ENCODE measurements around the gene SLC13A5. TPM values are rescaled to one million over a fixed set of nuclear protein-coding genes. Genes with fewer than 3 reads are reported as not detected.

SLC13A5 gene
- total RNA-seq, 4 donors from 2014 or later = not detected

DNA sequence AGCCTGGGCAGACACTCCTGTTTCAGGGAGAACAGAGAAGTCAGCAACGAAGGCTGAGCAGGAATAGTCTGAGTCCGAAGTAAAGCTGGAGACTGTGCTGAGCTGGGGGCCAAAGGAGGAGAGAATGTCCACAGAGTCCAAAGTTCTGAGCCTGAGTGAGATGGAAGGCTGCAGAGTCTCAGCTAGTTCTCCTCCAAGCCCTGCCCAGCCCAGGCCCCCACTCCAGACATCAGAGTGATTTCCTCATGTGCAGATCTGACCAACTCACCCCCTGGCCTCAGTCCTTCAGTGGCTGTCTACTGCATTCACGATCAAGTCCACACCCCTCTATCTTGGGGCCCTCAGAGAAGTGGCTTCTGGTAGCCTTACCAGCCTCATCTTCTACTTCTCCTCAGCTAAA, 21.6 kb downstream of the SLC13A5 start:
- in situ Hi-C loops (cut with MboI; ENCODE audit: low pct_ligation_motif_present in 1 of 4, low pct_unique_long_range_greater_than_20kb in 1 of 4, low sequenced_read_pairs in 3 of 4) = loop anchor here in 1 of 4 donors (25.0 kb wide), 1 partner anchor 96 kb away; the partner anchor contains the start of gene FBXO39
- intact Hi-C loops (cut with DNase I; ENCODE audit: low total_unique reads) = no loop called here
- 67 to 71% methylated on average over 2 to 3 of the region's 3 CpGs for WGBS, 2 donors (ENCODE audit: low coverage in 1 of 2)
- Histone ChIP-seq H3K36me3 (no peaks in the 10 kb centered on the region), H3K27me3 (peaks cover 3% of the 10 kb centered on the region), H3K9me3 (no peaks in the 10 kb centered on the region), H3K4me1 (no peaks in the 10 kb centered on the region), H3K4me3 (no peak overlapping the region), H3K27ac (no peak overlapping the region)
- no peak for TF ChIP-seq POLR2AphosphoS5 (IDR thresholded peaks at IDR 0.05)
- TF ChIP-seq, protein P1, sequence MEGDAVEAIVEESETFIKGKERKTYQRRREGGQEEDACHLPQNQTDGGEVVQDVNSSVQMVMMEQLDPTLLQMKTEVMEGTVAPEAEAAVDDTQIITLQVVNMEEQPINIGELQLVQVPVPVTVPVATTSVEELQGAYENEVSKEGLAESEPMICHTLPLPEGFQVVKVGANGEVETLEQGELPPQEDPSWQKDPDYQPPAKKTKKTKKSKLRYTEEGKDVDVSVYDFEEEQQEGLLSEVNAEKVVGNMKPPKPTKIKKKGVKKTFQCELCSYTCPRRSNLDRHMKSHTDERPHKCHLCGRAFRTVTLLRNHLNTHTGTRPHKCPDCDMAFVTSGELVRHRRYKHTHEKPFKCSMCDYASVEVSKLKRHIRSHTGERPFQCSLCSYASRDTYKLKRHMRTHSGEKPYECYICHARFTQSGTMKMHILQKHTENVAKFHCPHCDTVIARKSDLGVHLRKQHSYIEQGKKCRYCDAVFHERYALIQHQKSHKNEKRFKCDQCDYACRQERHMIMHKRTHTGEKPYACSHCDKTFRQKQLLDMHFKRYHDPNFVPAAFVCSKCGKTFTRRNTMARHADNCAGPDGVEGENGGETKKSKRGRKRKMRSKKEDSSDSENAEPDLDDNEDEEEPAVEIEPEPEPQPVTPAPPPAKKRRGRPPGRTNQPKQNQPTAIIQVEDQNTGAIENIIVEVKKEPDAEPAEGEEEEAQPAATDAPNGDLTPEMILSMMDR (IDR thresholded peaks at IDR 0.05) = no peak
- no peak for TF ChIP-seq POLR2A (IDR thresholded peaks at IDR 0.05)
- TF ChIP-seq EP300 (IDR thresholded peaks at IDR 0.05; ENCODE audit: low read depth) = no peak
- no peak for DNase-seq

DNA sequence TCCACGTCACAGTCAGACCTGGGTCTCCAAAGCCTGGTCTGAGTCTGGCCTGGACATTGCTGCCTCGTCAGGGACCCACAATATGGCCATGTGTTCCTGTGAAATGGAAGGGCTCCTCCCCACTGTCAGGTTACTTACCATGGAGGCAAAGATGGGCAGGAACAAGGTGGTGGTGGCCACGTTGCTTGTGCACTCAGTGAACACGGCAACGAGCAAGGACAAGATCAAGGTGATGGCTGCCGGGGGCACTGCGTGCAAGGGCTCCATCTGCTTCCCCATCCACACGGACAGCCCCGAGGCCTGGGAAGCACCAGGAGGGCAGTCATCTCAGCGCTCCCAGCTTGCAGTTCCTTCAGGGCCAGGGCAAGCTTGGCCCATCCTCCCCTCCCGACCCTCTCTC, 22.5 kb downstream of the SLC13A5 start:
- Histone ChIP-seq H3K4me1 (no peaks in the 10 kb centered on the region), H3K4me3 (no peak overlapping the region), H3K9me3 (no peaks in the 10 kb centered on the region), H3K36me3 (no peaks in the 10 kb centered on the region), H3K27ac (no peak overlapping the region), H3K27me3 (peaks cover 7% of the 10 kb centered on the region)
- DNase-seq = no peak
- WGBS, 2 donors (ENCODE audit: low coverage in 1 of 2) = 60 to 79% methylated on average over 1 to 11 of the region's 11 CpGs
- in situ Hi-C loops (cut with MboI; ENCODE audit: low pct_ligation_motif_present in 1 of 4, low pct_unique_long_range_greater_than_20kb in 1 of 4, low sequenced_read_pairs in 3 of 4) (loop anchor here in 1 of 4 donors (25.0 kb wide), 1 partner anchor 97 kb away; the partner anchor contains the start of gene FBXO39), intact Hi-C loops (cut with DNase I; ENCODE audit: low total_unique reads) (no loop called here)
- TF ChIP-seq EP300 (IDR thresholded peaks at IDR 0.05; ENCODE audit: low read depth) = no peak
- TF ChIP-seq, protein P1 (IDR thresholded peaks at IDR 0.05) = no peak
- no peak for TF ChIP-seq POLR2A (IDR thresholded peaks at IDR 0.05)
- no peak for TF ChIP-seq POLR2AphosphoS5 (IDR thresholded peaks at IDR 0.05)

DNA sequence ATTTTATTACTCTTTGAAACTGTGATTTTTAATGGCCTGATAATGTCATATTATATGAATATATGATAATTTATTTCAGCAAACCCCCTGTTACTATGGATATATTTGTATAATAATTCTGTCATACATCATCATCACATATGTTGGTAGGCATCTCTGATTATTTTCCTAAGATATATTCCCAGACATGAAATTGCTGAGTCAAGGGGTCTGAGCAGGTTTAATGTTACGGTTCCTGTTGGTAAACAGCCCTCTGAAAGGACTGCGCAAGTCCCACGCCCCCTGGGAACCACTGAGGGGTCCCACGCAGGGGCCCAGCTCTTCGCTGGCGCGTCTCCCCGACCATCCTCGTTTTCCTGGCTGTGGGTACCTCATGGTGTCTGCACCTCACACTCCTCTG, 24.2 kb downstream of the SLC13A5 start:
- Histone ChIP-seq H3K4me3 (no peak overlapping the region), H3K27ac (no peak overlapping the region), H3K4me1 (no peaks in the 10 kb centered on the region), H3K27me3 (peaks cover 7% of the 10 kb centered on the region), H3K9me3 (no peaks in the 10 kb centered on the region), H3K36me3 (no peaks in the 10 kb centered on the region)
- intact Hi-C loops (cut with DNase I; ENCODE audit: low total_unique reads) (no loop called here), in situ Hi-C loops (cut with MboI; ENCODE audit: low pct_ligation_motif_present in 1 of 4, low pct_unique_long_range_greater_than_20kb in 1 of 4, low sequenced_read_pairs in 3 of 4) (loop anchor here in 1 of 4 donors (25.0 kb wide), 1 partner anchor 98 kb away; the partner anchor contains the start of gene FBXO39)
- WGBS, 2 donors (ENCODE audit: low coverage in 1 of 2) = 83% methylated on average over 9 of the region's 9 CpGs; no CpG with 5 or more reads in 1 of the 2 donors
- DNase-seq = no peak
- TF ChIP-seq EP300 (IDR thresholded peaks at IDR 0.05; ENCODE audit: low read depth) (no peak), POLR2AphosphoS5 (IDR thresholded peaks at IDR 0.05) (no peak), POLR2A (IDR thresholded peaks at IDR 0.05) (no peak)
- TF ChIP-seq, protein P1 (IDR thresholded peaks at IDR 0.05) = no peak

DNA sequence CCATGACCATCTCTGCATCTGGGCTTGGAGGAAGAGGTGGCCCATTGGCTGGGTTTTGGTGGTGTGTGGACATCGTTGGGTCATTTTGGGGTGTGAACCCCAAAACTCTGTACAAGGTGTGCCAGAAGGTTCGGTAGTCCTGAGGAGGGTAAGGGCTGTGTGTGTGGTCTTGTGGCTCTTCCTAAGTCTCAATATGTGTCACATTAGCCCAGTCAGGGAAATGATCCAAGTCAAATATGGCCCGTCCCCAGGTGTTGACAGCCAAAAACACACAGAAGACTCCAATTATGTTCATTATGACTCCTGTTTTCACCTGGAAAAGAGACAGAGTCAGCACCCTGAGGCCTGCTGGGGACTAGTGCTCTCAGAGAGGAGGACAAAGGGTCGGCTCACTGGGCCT, 27.1 kb downstream of the SLC13A5 start:
- H3K4me1 ChIP-seq = no peaks in the 10 kb centered on the region
- DNase-seq = no peak
- no peak overlapping the region for H3K27ac ChIP-seq
- no peaks in the 10 kb centered on the region for H3K9me3 ChIP-seq
- in situ Hi-C loops (cut with MboI; ENCODE audit: low pct_ligation_motif_present in 1 of 4, low pct_unique_long_range_greater_than_20kb in 1 of 4, low sequenced_read_pairs in 3 of 4) = loop anchor here in 1 of 4 donors (25.0 kb wide), 1 partner anchor 101 kb away; the partner anchor contains the start of gene FBXO39
- 78% methylated on average over 4 of the region's 4 CpGs; no CpG with 5 or more reads in 1 of the 2 donors for WGBS, 2 donors (ENCODE audit: low coverage in 1 of 2)
- TF ChIP-seq POLR2A (IDR thresholded peaks at IDR 0.05) = no peak
- no peak for TF ChIP-seq EP300 (IDR thresholded peaks at IDR 0.05; ENCODE audit: low read depth)
- TF ChIP-seq, protein P1 (IDR thresholded peaks at IDR 0.05) = no peak
- TF ChIP-seq POLR2AphosphoS5 (IDR thresholded peaks at IDR 0.05) = no peak
- no peaks in the 10 kb centered on the region for H3K36me3 ChIP-seq
- H3K27me3 ChIP-seq = peaks cover 16% of the 10 kb centered on the region
- no peak overlapping the region for H3K4me3 ChIP-seq
- intact Hi-C loops (cut with DNase I; ENCODE audit: low total_unique reads) = no loop called here

All from transverse colon (tissue), 4 donors.